Caco-2 (cell line): ENCODE results near the gene LHFPL3. TPM values are rescaled to one million over a fixed set of nuclear protein-coding genes. Genes with fewer than 3 reads are reported as not detected.

Experiments used
- BruUV-seq: library from RNA; stranded (reverse); fragments of 400-500 nt; replicated peaks from 2 replicates; lab custom pipeline; 2021; lab: Mats Ljungman, UMichigan
- CTCF ChIA-PET: fragments of 300-600 bp; sonication (Branson Sonifier 250); formaldehyde crosslinking; loops from one replicate; lab custom pipeline; 2022; ENCODE audit warnings: antibody characterized with exemption; lab: Charles Lee
- POLR2A ChIA-PET: fragments of 300-600 bp; sonication (Branson Sonifier 250); formaldehyde crosslinking; loops from one replicate; lab custom pipeline; 2022; ENCODE audit warnings: antibody characterized with exemption; lab: Charles Lee
- DNase-seq, 2 experiments: peaks; one replicate each; pipeline versions ENCODE4 v3.0.0 to v3.0.0-alpha.2; 2020 to 2022
- H3K27me3 ChIP-seq: replicated peaks from 2 replicates; pipeline ENCODE4 v1.6.0; 2011; ENCODE audit warnings: low read length; ENCODE audit not compliant: control insufficient read depth, insufficient read depth
- H3K36me3 ChIP-seq: 2 replicates; pipeline ENCODE4 v1.5.1; 2011; ENCODE audit warnings: low read length; ENCODE audit not compliant: control insufficient read depth, insufficient read depth
- H3K4me1 ChIP-seq: fragments of 250-450 bp; sonication (Bioruptor Pico); 2 replicates; pipeline ENCODE4 v1.5.1; 2020; ENCODE audit warnings: mild to moderate bottlenecking
- H3K4me3 ChIP-seq: 2 replicates; pipeline ENCODE4 v1.5.1; 2011; ENCODE audit warnings: low read depth, mild to moderate bottlenecking, control low read depth, low read length
- H3K9me3 ChIP-seq: fragments of 250-450 bp; sonication (Bioruptor Pico); 2 replicates; pipeline ENCODE4 v1.5.1; 2020; ENCODE audit warnings: mild to moderate bottlenecking, moderate library complexity
- H3K27ac Mint-ChIP-seq: one replicate; pipeline ENCODE4 v1.8.0; 2022; ENCODE audit warnings: mixed read lengths; ENCODE audit not compliant: unreplicated experiment
- H3K27me3 Mint-ChIP-seq: one replicate; pipeline ENCODE4 v1.8.0; 2022; ENCODE audit warnings: mixed read lengths; ENCODE audit not compliant: insufficient read depth, unreplicated experiment
- H3K36me3 Mint-ChIP-seq: one replicate; pipeline ENCODE4 v1.8.0; 2022; ENCODE audit warnings: mild to moderate bottlenecking, mixed read lengths; ENCODE audit not compliant: insufficient read depth, unreplicated experiment
- H3K4me1 Mint-ChIP-seq: one replicate; pipeline ENCODE4 v1.8.0; 2022; ENCODE audit warnings: low read depth, mixed read lengths; ENCODE audit not compliant: unreplicated experiment
- H3K4me3 Mint-ChIP-seq: one replicate; pipeline ENCODE4 v1.8.0; 2022; ENCODE audit warnings: mild to moderate bottlenecking, moderate library complexity, mixed read lengths; ENCODE audit not compliant: unreplicated experiment
- H3K9me3 Mint-ChIP-seq: one replicate; pipeline ENCODE4 v1.8.0; 2022; ENCODE audit warnings: mixed read lengths; ENCODE audit not compliant: unreplicated experiment
- CTCF ChIP-seq, 2 experiments: fragments of 200-600 bp in 1 of 2; IDR thresholded peaks; 1 replicate in 1 of 2; 2 replicates in 1 of 2; pipeline versions ENCODE4 v1.5.1 to v1.8.0; 2011 to 2022; ENCODE audit warnings: antibody characterized with exemption in 1 of 2, control low read depth in 1 of 2, inconsistent platforms in 1 of 2, low read depth in 1 of 2, low read length in 1 of 2, mild to moderate bottlenecking in 1 of 2, moderate library complexity in 1 of 2; ENCODE audit not compliant: insufficient read depth in 1 of 2, severe bottlenecking in 1 of 2, unreplicated experiment in 1 of 2
- intact Hi-C: fragments of 100-400 bp; cut with micrococcal nuclease; formaldehyde crosslinking; loops from one replicate; pipeline ENCODE4 v1.10.0; 2022; ENCODE audit not compliant: unreplicated experiment
- total RNA-seq: library from RNA; stranded (reverse); gene quantifications from 2 replicates; pipeline ENCODE4 v1.2.3, GENCODE V29; 2022

LHFPL3 gene
- total RNA-seq, 1 experiment from 2014 or later = not detected

- Mint-ChIP-seq H3K27me3 (peaks cover 4% of the 10 kb centered on the region), H3K4me3 (no peak overlapping the region), H3K27ac (no peak overlapping the region), H3K36me3 (no peaks in the 10 kb centered on the region), H3K4me1 (peaks cover 6% of the 10 kb centered on the region), H3K9me3 (no peaks in the 10 kb centered on the region)
- ChIA-PET CTCF (interaction anchor here (0.6 to 1.5 kb wide), 2 partner anchors 9 to 32 kb away, joined by 3 read pairs; no protein-coding TSS in a partner anchor), POLR2A (no interaction called here)
- intact Hi-C loops = no loop called here
- 0 out of 2 replicates have a peak, but pooled peaks cover 4% of the 10 kb centered on the region for H3K4me1 ChIP-seq
- BruUV-seq = no TSS peak
- no peaks in the 10 kb centered on the region for H3K9me3 ChIP-seq
- H3K27me3 ChIP-seq = no peaks in the 10 kb centered on the region
- TF ChIP-seq CTCF (IDR thresholded peaks at IDR 0.05; ENCODE audit: insufficient read depth in 1 of 2, low read depth in 1 of 2, low read length in 1 of 2, severe bottlenecking in 1 of 2, unreplicated experiment in 1 of 2) = no peak
- DNase-seq = no peak
- H3K36me3 ChIP-seq = no peaks in the 10 kb centered on the region
- H3K4me3 ChIP-seq = no peak overlapping the region
Measured at GRCh38 chr7:104886651-104887050, 558.2 kb downstream of the LHFPL3 start.

- no peak for DNase-seq
- POLR2A ChIA-PET = no interaction called here
- Mint-ChIP-seq H3K9me3 (no peaks in the 10 kb centered on the region), H3K27me3 (peaks cover 4% of the 10 kb centered on the region), H3K4me3 (no peak overlapping the region), H3K4me1 (no peaks in the 10 kb centered on the region), H3K36me3 (no peaks in the 10 kb centered on the region), H3K27ac (no peak overlapping the region)
- intact Hi-C loops = no loop called here
- H3K4me3 ChIP-seq = no peak overlapping the region
- H3K36me3 ChIP-seq = no peaks in the 10 kb centered on the region
- no peak for TF ChIP-seq CTCF (IDR thresholded peaks at IDR 0.05; ENCODE audit: insufficient read depth in 1 of 2, low read depth in 1 of 2, low read length in 1 of 2, severe bottlenecking in 1 of 2, unreplicated experiment in 1 of 2)
- no TSS peak for BruUV-seq
- H3K9me3 ChIP-seq = no peaks in the 10 kb centered on the region
- CTCF ChIA-PET = interaction anchor here (0.6 kb wide), 2 partner anchors 25 to 38 kb away, joined by 3 to 4 read pairs; no protein-coding TSS in a partner anchor
- no peaks in the 10 kb centered on the region for H3K4me1 ChIP-seq
- H3K27me3 ChIP-seq = no peaks in the 10 kb centered on the region
Measured at GRCh38 chr7:104890216-104890615, 561.8 kb downstream of the LHFPL3 start.

- no peak for TF ChIP-seq CTCF (IDR thresholded peaks at IDR 0.05; ENCODE audit: insufficient read depth in 1 of 2, low read depth in 1 of 2, low read length in 1 of 2, severe bottlenecking in 1 of 2, unreplicated experiment in 1 of 2)
- no TSS peak for BruUV-seq
- no peak overlapping the region for H3K27ac Mint-ChIP-seq
- Histone ChIP-seq H3K36me3 (no peaks in the 10 kb centered on the region), H3K4me3 (no peak overlapping the region), H3K27me3 (no peaks in the 10 kb centered on the region), H3K9me3 (no peaks in the 10 kb centered on the region), H3K4me1 (no peaks in the 10 kb centered on the region)
- H3K27me3 Mint-ChIP-seq = peaks cover 4% of the 10 kb centered on the region
- CTCF ChIA-PET = interaction anchor here (1.1 kb wide), 1 partner anchor 8 kb away, joined by 6 read pairs; no protein-coding TSS in a partner anchor
- POLR2A ChIA-PET = no interaction called here
- no peaks in the 10 kb centered on the region for H3K9me3 Mint-ChIP-seq
- no peaks in the 10 kb centered on the region for H3K4me1 Mint-ChIP-seq
- intact Hi-C loops = no loop called here
- no peak for DNase-seq
- no peaks in the 10 kb centered on the region for H3K36me3 Mint-ChIP-seq
- no peak overlapping the region for H3K4me3 Mint-ChIP-seq
Measured at GRCh38 chr7:104891949-104892348, 563.5 kb downstream of the LHFPL3 start.
